GM10248 (cell line): ENCODE measurements around the gene SOS2.

Experiments
- CTCF ChIA-PET: fragments of 300-600 bp; sonication (Branson Sonifier 250); formaldehyde crosslinking; extraction: SDS; loops from one replicate; lab custom pipeline; 2021; ENCODE audit warnings: antibody characterized with exemption; lab: Yijun Ruan, JAX
- POLR2A ChIA-PET: fragments of 350-650 bp; sonication (Branson Sonifier 250); formaldehyde crosslinking; extraction: SDS; loops from one replicate; lab custom pipeline; 2020; ENCODE audit warnings: antibody characterized with exemption; lab: Yijun Ruan, JAX
- DNase-seq: peaks from one replicate; pipeline ENCODE4 v3.0.0; 2012; ENCODE audit errors: extremely low spot score
- TF ChIP-seq, protein P1 (sequence below): IDR thresholded peaks from 2 replicates; pipeline ENCODE4 v1.5.1; 2012; ENCODE audit warnings: mild to moderate bottlenecking, low read depth; ENCODE audit errors: extremely low read depth, missing control alignments, control extremely low read depth

Gene SOS2

DNA sequence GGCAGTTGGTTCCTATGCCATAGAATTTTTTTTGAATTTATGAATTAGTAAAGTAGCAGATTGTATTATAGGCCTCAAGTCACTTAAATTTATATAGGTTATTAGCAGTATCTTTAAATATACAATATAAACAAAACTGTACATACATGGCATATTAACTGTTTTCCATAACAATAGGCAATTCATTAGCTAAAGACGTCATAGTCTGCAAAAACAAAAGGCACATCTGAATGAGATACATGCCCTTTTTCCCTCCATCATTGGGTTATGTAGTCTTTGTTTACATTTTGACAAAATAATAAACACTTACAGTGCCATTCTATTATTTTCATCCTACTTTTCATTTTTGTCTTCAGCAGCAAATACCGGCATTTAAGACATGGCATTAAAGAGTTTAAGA is 113.9 kb downstream of the SOS2 start:
- DNase-seq: no peak
- TF ChIP-seq, protein P1, sequence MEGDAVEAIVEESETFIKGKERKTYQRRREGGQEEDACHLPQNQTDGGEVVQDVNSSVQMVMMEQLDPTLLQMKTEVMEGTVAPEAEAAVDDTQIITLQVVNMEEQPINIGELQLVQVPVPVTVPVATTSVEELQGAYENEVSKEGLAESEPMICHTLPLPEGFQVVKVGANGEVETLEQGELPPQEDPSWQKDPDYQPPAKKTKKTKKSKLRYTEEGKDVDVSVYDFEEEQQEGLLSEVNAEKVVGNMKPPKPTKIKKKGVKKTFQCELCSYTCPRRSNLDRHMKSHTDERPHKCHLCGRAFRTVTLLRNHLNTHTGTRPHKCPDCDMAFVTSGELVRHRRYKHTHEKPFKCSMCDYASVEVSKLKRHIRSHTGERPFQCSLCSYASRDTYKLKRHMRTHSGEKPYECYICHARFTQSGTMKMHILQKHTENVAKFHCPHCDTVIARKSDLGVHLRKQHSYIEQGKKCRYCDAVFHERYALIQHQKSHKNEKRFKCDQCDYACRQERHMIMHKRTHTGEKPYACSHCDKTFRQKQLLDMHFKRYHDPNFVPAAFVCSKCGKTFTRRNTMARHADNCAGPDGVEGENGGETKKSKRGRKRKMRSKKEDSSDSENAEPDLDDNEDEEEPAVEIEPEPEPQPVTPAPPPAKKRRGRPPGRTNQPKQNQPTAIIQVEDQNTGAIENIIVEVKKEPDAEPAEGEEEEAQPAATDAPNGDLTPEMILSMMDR: no peak
- POLR2A ChIA-PET: no interaction called here
- CTCF ChIA-PET: interaction anchor here (1.3 to 1.7 kb wide), 3 partner anchors 12 to 265 kb away, joined by 3 to 6 read pairs (median 3); partner anchors contain the start of gene NEMF

DNA sequence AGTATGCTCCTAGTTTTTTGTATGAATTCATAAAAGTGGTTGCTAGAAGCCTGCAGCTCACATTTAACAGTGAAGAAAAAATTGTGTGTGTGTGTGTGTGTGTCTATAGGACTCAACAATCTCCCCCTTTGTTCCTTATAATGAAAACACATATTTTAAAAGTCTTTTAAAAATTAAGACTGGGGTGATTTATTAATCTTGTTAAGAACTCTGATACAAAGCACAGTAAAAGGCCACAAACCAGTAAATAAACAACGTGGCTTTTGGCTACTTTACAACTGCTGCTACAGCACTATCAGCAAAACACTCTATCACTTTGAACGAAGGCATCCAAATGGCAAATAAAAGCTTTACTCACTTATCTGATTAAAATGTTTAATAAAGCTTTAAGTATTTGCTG is 114.4 kb downstream of the SOS2 start:
- no peak for DNase-seq

DNA sequence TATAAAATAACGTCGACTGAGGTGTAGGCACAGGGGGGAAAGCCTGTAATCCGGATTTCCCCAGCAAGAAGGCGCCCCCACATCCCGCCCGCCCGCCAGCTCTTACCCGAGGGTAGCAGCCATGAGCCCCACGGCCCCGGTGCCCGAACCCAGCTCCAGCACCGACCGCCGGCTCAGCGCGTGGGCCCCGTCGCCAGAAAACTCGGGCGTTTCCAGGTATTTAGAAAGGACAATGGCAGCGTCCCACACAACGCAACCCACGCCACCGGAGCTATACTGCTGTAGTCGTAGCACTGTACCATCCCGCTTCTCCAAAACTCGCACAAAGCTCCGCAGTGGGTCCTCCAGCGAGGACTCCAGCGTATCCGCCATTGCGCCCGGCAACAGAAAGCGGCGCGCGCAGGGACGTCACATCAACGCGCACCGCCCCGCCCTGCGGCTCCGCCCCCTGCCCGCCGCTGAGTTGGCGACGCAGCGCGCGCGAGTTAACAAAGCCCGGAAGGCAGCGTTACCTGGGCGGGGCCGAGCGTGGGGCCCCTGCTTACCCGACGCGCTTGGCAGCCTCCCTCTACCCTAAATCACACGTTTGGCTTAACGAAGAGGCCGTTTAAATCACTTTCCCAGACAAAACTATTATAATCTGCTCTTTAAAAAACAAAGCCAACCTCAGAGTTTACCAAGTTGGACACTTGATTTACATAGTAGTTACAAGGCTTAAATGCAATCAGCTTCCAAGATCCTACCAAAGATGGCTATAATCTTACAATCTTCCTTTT is 115.0 kb downstream of the SOS2 start, which contains the start of gene VCPKMT:
VCPKMT (minus strand) TSS at position 392 of the 776 bp plus-strand sequence; CDS start at position 372, 20 bp downstream.
- DNase-seq: peak; percentile 94
- ChIA-PET CTCF (interaction anchor here (0.6 to 1.7 kb wide), 9 partner anchors 11 to 264 kb away, joined by 3 to 6 read pairs (median 4); partner anchors contain the start of gene NEMF), POLR2A (interaction anchor here (0.6 to 1.2 kb wide), 3 partner anchors 78 to 349 kb away, joined by 3 to 5 read pairs (median 4); no protein-coding TSS in a partner anchor)
- TF ChIP-seq, protein P1: no peak

More for the DNA sequence above, 114.4 kb downstream of the SOS2 start:
- ChIA-PET POLR2A (interaction anchor here (1.2 kb wide), 1 partner anchor 249 kb away, joined by 4 read pairs; no protein-coding TSS in a partner anchor), CTCF (interaction anchor here (0.6 to 1.7 kb wide), 6 partner anchors 11 to 265 kb away, joined by 3 to 6 read pairs (median 4); partner anchors contain the start of gene NEMF)
- TF ChIP-seq, protein P1: no peak

DNA sequence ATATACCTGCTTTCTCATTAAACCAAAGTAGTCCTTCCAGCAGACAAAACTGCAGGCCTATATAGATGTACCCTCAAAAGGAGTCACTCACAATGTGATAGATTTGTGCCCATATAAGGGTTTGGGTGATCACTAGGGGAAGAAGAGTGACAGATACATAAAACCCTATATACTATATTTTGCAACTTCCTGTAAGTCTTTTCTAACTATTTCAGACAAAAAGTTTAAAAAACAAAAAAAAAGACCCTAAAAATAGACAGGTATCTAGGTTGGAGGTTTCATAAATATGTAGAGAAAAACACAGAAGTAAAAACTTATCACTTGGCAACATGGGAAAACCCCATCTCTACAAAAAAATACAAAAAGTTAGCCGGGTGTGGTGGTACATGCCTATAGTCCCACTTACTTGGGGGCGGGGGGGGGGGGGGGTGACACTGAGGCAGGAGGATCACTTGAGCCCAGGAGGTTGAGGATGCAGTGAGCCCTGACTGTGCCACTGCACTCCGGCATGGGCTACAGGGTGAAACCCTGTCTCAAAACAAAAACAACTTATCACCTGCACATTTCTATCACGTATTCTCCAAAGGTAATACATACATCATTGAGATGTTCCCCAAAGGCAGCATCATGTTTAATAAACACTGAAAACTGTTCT is 117.9 kb downstream of the SOS2 start:
- POLR2A ChIA-PET: no interaction called here
- DNase-seq: peak; percentile 17
- CTCF ChIA-PET: interaction anchor here (0.7 to 3.6 kb wide), 12 partner anchors 9 to 479 kb away, joined by 3 to 14 read pairs (median 5); partner anchors contain the start of genes DNAAF2 and NEMF
- TF ChIP-seq, protein P1: no peak

DNA sequence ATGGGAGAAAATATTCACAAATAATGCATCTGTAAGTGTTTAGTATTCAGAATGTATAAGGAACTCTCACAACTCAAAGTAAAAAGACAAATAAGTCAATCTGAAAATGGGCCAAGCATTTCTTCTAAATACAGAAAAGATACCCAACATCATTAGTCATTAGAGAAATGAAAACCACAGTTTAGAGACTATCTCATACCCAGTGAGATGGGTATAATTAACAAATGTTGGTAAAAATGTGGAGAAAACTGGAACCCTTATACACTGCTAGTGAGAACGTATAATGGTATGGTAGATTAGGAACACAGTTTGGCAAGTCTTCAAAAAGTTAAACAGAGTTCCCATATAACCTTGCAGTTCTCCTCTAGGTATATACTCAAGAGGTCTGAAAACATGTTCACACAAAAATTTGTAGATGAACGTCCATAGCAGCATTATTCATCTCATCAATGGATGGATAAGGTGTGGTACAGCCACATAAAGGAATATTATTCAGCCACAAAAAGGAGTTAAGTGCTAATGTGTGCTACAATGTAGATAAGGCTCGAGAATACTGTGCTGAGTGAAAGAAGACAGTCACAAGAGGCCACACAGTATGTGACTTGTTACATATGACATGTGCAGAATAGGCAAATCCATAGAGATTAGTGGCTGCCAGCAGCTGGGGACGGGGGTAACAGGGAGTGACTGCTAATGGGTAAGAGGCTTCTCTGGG is 120.9 kb downstream of the SOS2 start:
- DNase-seq: no peak
- TF ChIP-seq, protein P1: no peak
- POLR2A ChIA-PET: no interaction called here
- CTCF ChIA-PET: interaction anchor here (0.9 to 2.8 kb wide), 2 partner anchors 246 to 258 kb away, joined by 3 to 14 read pairs; partner anchors contain the start of gene NEMF
